Glutamatergic neuron (in vitro differentiated cells): ENCODE data around the gene UNCX. TPM values are rescaled to one million over a fixed set of nuclear protein-coding genes. Genes with fewer than 3 reads are reported as not detected.

Source experiments
- DNase-seq: peaks from one replicate; pipeline ENCODE4 v3.0.0; 2022
- H3K27ac Mint-ChIP-seq: one replicate; pipeline ENCODE4 v1.8.0; 2020; ENCODE audit warnings: mild to moderate bottlenecking, mixed read lengths, inconsistent platforms; ENCODE audit not compliant: unreplicated experiment
- H3K27me3 Mint-ChIP-seq: one replicate; pipeline ENCODE4 v1.8.0; 2020; ENCODE audit warnings: mild to moderate bottlenecking, moderate library complexity, mixed read lengths, inconsistent platforms; ENCODE audit not compliant: unreplicated experiment
- H3K36me3 Mint-ChIP-seq: one replicate; pipeline ENCODE4 v1.8.0; 2020; ENCODE audit warnings: mild to moderate bottlenecking, mixed read lengths, inconsistent platforms; ENCODE audit not compliant: unreplicated experiment
- H3K4me1 Mint-ChIP-seq: one replicate; pipeline ENCODE4 v1.8.0; 2020; ENCODE audit warnings: mild to moderate bottlenecking, low read depth, mixed read lengths, inconsistent platforms; ENCODE audit not compliant: unreplicated experiment
- H3K4me3 Mint-ChIP-seq: one replicate; pipeline ENCODE4 v1.8.0; 2020; ENCODE audit warnings: mild to moderate bottlenecking, mixed read lengths, inconsistent platforms; ENCODE audit not compliant: unreplicated experiment
- H3K9me3 Mint-ChIP-seq: one replicate; pipeline ENCODE4 v1.8.0; 2020; ENCODE audit warnings: mild to moderate bottlenecking, moderate library complexity, mixed read lengths, inconsistent platforms; ENCODE audit not compliant: unreplicated experiment
- CTCF ChIP-seq: fragments of 200-600 bp; sonication (generic); IDR thresholded peaks from one replicate; pipeline ENCODE4 v1.5.0; 2021; ENCODE audit not compliant: partially characterized antibody, unreplicated experiment
- total RNA-seq: library from RNA; stranded (reverse); fragmentation: NEBNext Ultra II Directional; extraction: Animal tissue kit (Norgen Biotek cat#: 25700); gene quantifications from one replicate; pipeline ENCODE4 v1.2.1, GENCODE V29; 2021; ENCODE audit not compliant: unreplicated experiment

The UNCX gene
- total RNA-seq, 1 donor from 2014 or later: 106 TPM

- H3K27ac Mint-ChIP-seq: no peak overlapping the region
Observed at GRCh38 chr7:1283337-1283736, 50.7 kb downstream of the UNCX start.

GRCh38 chr7:1283941-1284742, 51.5 kb downstream of the UNCX start:
- DNase-seq: no peak
- Mint-ChIP-seq H3K9me3 (no peaks in the 10 kb centered on the region), H3K36me3 (no peaks in the 10 kb centered on the region), H3K27me3 (peaks cover 5% of the 10 kb centered on the region), H3K4me3 (no peak overlapping the region), H3K27ac (no peak overlapping the region), H3K4me1 (peaks cover 4% of the 10 kb centered on the region)
- TF ChIP-seq CTCF: no peak

More at GRCh38 chr7:1283337-1283736, 50.7 kb downstream of the UNCX start:
- DNase-seq: no peak
- H3K4me3 Mint-ChIP-seq: no peak overlapping the region
- peaks cover 8% of the 10 kb centered on the region for H3K27me3 Mint-ChIP-seq
- no peak for TF ChIP-seq CTCF
- H3K9me3 Mint-ChIP-seq: no peaks in the 10 kb centered on the region
- H3K36me3 Mint-ChIP-seq: peaks cover 5% of the 10 kb centered on the region
- peaks cover 4% of the 10 kb centered on the region for H3K4me1 Mint-ChIP-seq

DNA sequence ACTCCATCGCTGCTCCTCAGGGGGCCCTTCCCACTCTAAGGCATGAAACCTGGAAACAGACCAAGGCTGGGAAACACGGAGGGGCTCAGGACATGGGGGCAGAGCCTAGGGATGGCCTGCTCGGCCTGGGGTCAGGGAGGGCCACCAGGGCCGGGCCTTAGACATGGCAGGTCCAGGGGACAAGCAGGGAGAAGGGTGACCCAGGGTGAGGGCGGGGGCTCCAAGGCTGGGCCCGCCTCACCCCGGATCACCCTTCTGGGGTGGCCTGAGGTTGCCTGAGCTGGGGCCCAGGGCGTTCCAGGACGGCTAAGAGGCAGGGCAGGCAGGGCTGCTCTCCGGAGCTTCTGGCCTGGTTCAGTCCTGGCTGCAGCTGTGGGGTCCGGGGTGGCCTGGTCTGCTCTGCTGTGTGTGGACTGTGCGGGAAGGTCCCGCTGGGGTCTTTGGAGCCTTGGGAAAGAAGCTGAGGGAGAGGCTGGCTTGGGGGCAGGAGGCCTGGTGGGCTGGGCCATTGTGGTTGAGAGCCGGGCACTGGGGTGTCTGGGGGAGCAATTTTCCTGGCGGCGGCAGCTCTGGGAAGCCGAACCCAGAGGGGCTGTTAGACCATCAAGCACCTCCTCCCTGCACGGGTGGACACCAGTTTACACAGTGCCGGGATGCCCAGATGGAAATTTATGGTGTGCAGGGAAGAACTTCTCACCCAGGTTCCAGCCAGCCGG, 52.2 kb downstream of the UNCX start:
- Mint-ChIP-seq H3K4me3 (no peak overlapping the region), H3K27ac (no peak overlapping the region), H3K9me3 (no peaks in the 10 kb centered on the region), H3K27me3 (peaks cover 5% of the 10 kb centered on the region), H3K4me1 (peaks cover 4% of the 10 kb centered on the region), H3K36me3 (no peaks in the 10 kb centered on the region)
- no peak for TF ChIP-seq CTCF
- DNase-seq: no peak

DNA sequence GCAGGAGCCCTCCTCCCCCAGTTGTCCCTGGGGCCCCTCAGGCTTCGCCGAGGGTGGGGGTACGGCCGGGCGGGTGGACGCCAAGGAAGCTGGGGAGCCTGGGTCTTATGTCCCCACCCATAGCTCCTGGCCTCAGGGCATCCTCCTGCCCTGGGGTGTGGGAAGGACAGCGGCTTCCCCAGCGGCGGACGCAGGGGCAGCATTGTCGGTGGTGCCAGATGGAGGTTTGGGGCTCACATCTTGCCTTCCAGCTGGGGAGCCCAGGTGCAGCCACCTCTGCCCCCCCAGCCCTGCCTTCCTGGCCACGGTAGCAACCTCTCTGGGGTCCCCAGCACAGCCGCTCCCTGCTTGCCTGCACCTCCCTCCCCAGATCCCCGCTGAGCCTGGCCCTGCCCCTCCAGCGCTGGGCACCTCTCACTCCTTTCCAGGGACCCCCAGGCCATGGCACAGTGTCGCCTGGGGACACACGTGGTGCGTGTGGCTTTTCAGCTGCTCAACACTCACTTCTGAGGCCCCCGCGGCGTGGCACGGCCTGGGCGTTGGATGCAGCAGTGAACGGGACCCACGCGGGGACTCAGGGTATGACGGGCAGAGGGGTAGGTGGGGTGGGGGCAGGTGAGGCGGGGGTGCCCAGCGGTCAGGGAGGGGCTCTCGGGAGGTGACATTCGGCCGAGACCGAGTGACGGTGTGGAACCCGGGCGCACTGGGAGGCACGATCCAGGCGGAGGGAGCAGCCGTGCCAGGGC, 53.1 kb downstream of the UNCX start:
- TF ChIP-seq CTCF: no peak
- Mint-ChIP-seq H3K4me1 (peaks cover 4% of the 10 kb centered on the region), H3K27me3 (peaks cover 5% of the 10 kb centered on the region), H3K4me3 (no peak overlapping the region), H3K9me3 (no peaks in the 10 kb centered on the region), H3K27ac (no peak overlapping the region), H3K36me3 (no peaks in the 10 kb centered on the region)
- no peak for DNase-seq

Other genes starting within 250 kb of the UNCX start
- 1.3 TPM for gene CYP2W1, start 249.7 kb upstream of the UNCX start, total RNA-seq
- 3.1 TPM for gene GPR146, start 188.3 kb upstream of the UNCX start, total RNA-seq
- gene GPER1, start 144.8 kb upstream of the UNCX start, total RNA-seq: 0.59 TPM
- 34.5 TPM for gene ZFAND2A, start 72.7 kb upstream of the UNCX start, total RNA-seq
- 28.0 TPM for gene MICALL2, start 226.6 kb downstream of the UNCX start, total RNA-seq